ENCODE data around the gene SLC17A7.
"Not testable (repeated sequence)": the region's sequence is repeated elsewhere in the genome, so short reads cannot be mapped to it uniquely, and the experiment has no call there.

The SLC17A7 gene

DNA sequence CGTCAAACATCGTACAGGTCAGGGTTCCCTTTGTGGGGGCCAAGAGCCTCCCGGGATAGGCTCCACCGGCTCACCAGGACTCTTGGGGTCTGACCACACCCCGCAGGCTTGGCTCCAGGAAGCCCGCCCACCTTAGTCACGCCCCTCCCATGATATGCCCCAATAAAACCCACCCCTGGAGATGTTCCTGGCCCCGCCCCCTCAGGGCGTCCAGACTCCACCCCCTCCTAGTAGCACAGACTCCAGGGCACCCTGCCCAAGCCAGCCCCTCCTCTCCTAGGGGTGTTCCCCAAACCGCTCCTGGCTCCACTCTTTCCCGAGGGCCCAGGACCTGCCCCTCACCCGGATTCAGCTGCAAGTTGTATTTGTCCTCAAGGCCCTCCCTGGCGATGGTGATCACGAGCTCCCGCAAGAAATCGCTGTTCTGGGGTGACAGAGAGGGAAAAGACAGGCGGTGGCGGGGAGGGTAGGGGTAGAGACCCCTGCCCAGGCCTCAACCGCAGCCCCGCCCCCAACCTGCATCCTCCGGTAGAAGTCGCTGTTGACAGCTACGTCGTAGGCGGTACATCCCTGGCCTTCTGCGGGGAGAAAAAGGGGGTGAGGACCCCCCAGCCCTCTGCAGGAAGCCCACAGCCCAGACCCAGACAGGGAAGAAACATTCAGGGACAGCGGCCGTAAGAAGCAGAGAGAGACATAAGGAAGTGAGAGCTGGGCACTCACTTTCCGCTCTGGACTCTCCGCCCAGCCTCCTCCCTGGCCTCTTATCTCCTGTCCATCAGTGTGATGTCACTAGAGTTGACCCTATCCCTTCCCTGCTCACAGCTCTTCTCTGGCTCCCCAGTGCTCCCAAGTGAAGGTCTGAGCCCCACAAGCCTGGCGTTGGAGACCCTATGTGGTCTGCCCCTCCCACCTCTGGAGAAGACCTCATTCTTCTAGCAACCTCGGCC is 6.4 kb upstream of the SLC17A7 start:
- CTCF ChIA-PET = interaction anchor here (1.9 kb wide), 1 partner anchor 23 kb away, joined by 5 read pairs; no protein-coding TSS in a partner anchor
- H3K36me3 Mint-ChIP-seq = peaks cover 54% of the 10 kb centered on the region
- peaks cover 13% of the 10 kb centered on the region for H3K27me3 Mint-ChIP-seq
- peak overlapping the region; percentile 49 for H3K27ac Mint-ChIP-seq
- no peaks in the 10 kb centered on the region for H3K9me3 Mint-ChIP-seq
- peaks cover 80% of the 10 kb centered on the region for H3K4me1 Mint-ChIP-seq
- no peak overlapping the region for H3K4me3 Mint-ChIP-seq
- no peak for DNase-seq

- CTCF ChIA-PET = interaction anchor here (1.0 to 2.6 kb wide), 4 partner anchors 24 to 124 kb away, joined by 3 to 14 read pairs (median 6); partner anchors contain the start of gene FLT3LG
- peaks cover 48% of the 10 kb centered on the region for H3K36me3 Mint-ChIP-seq
- H3K4me3 Mint-ChIP-seq = no peak overlapping the region
- no peak for DNase-seq
- H3K4me1 Mint-ChIP-seq = peaks cover 79% of the 10 kb centered on the region
- H3K9me3 Mint-ChIP-seq = no peaks in the 10 kb centered on the region
- H3K27me3 Mint-ChIP-seq = peaks cover 30% of the 10 kb centered on the region
- no peak overlapping the region for H3K27ac Mint-ChIP-seq
Measured at GRCh38 chr19:49445997-49446396, 4.7 kb upstream of the SLC17A7 start.

GRCh38 chr19:49444100-49444700 is 2.9 kb upstream of the SLC17A7 start:
- peaks cover 69% of the 10 kb centered on the region for H3K4me1 Mint-ChIP-seq
- peaks cover 48% of the 10 kb centered on the region for H3K27me3 Mint-ChIP-seq
- not testable (repeated sequence) for DNase-seq, H3K9me3 Mint-ChIP-seq
- H3K4me3 Mint-ChIP-seq = peak overlapping the region; percentile 81
- peaks cover 33% of the 10 kb centered on the region for H3K36me3 Mint-ChIP-seq
- CTCF ChIA-PET = interaction anchor here (1.1 to 2.6 kb wide), 3 partner anchors 26 to 53 kb away, joined by 4 to 14 read pairs (median 7); no protein-coding TSS in a partner anchor
- H3K27ac Mint-ChIP-seq = peak overlapping the region; percentile 81

- H3K27ac Mint-ChIP-seq = peak overlapping the region; percentile 81
- peak overlapping the region; percentile 81 for H3K4me3 Mint-ChIP-seq
- H3K36me3 Mint-ChIP-seq = peaks cover 27% of the 10 kb centered on the region
- H3K9me3 Mint-ChIP-seq = no peaks in the 10 kb centered on the region
- H3K4me1 Mint-ChIP-seq = peaks cover 64% of the 10 kb centered on the region
- CTCF ChIA-PET = interaction anchor here (0.6 to 2.6 kb wide), 8 partner anchors 8 to 80 kb away, joined by 3 to 14 read pairs (median 4); partner anchors contain the start of genes DKKL1, GFY and PIH1D1
- DNase-seq = peak; percentile 95
- H3K27me3 Mint-ChIP-seq = peaks cover 55% of the 10 kb centered on the region
Measured at GRCh38 chr19:49443366-49444099, 2.2 kb upstream of the SLC17A7 start.

DNA sequence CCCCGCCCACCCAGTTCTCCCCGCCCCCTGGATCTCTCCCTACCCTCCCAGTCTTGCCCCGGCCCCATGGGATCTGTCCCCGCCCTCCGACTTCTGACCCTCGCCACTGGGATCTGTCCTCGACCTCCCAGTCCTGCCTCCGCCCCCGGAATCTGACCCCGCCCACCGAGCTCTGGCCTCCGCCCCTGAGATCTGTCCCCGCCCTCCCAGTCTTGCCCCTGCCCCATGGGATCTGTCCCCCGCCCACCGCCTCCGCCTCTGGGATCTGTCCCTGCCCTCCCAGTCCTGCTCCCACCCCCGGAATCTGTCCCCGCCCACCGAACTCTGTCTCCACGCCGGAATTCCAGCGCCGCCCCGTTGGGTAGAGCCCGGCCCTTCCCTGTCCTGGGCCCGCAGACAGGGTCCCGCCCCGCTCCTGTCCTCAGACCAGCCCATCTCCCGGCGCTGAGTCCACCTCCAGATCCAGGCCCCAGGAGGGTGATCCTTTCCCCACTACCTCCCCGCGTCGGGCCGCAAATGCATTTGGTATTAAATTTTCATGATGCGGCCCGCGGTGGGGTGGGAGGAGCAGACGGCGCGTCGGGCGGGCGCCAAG is 1.5 kb upstream of the SLC17A7 start:
- H3K27ac Mint-ChIP-seq = peak overlapping the region; percentile 81
- CTCF ChIA-PET = interaction anchor here (0.6 to 2.0 kb wide), 7 partner anchors 9 to 80 kb away, joined by 3 to 13 read pairs (median 4); partner anchors contain the start of genes DKKL1, GFY and PIH1D1
- peak; percentile 86 for DNase-seq
- peaks cover 22% of the 10 kb centered on the region for H3K36me3 Mint-ChIP-seq
- peak overlapping the region; percentile 81 for H3K4me3 Mint-ChIP-seq
- H3K4me1 Mint-ChIP-seq = peaks cover 59% of the 10 kb centered on the region
- no peaks in the 10 kb centered on the region for H3K9me3 Mint-ChIP-seq
- H3K27me3 Mint-ChIP-seq = peaks cover 62% of the 10 kb centered on the region

- H3K9me3 Mint-ChIP-seq = no peaks in the 10 kb centered on the region
- H3K4me3 Mint-ChIP-seq = peak overlapping the region; percentile 81
- H3K27ac Mint-ChIP-seq = no peak overlapping the region
- peaks cover 67% of the 10 kb centered on the region for H3K27me3 Mint-ChIP-seq
- peaks cover 17% of the 10 kb centered on the region for H3K36me3 Mint-ChIP-seq
- H3K4me1 Mint-ChIP-seq = peaks cover 54% of the 10 kb centered on the region
- peak; percentile 52 for DNase-seq
- CTCF ChIA-PET = interaction anchor here (1.0 to 2.0 kb wide), 5 partner anchors 10 to 79 kb away, joined by 3 to 13 read pairs (median 4); partner anchors contain the start of genes DKKL1 and PIH1D1
Measured at GRCh38 chr19:49442354-49442753, 1.0 kb upstream of the SLC17A7 start.

DNA sequence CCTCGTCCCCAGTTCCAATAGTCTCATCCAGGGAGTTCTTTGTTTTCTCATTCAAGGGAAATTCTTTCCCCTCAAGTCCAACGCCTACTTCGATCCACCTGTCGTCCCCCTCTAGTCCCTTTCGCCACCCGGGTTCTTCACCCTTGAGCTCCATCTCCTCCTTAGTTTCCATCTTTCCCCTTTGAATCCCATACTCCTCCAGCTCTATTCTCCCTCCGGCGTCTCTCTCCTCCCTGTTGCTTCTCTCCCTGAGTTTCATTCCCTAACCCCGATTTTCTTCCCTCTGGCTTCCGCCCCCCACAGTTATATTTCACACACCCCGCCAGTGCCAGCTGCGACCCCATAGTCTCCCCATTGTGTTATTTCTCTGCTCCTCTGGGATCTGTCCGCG is 628 bp upstream of the SLC17A7 start:
- Mint-ChIP-seq H3K9me3 (no peaks in the 10 kb centered on the region), H3K27ac (no peak overlapping the region), H3K4me1 (peaks cover 51% of the 10 kb centered on the region), H3K36me3 (peaks cover 14% of the 10 kb centered on the region), H3K4me3 (peak overlapping the region; percentile 81), H3K27me3 (peaks cover 71% of the 10 kb centered on the region)
- CTCF ChIA-PET = interaction anchor here (1.6 to 2.0 kb wide), 4 partner anchors 10 to 50 kb away, joined by 4 to 13 read pairs (median 5); partner anchors contain the start of gene PIH1D1
- no peak for DNase-seq

GRCh38 chr19:49440439-49441209 is 703 bp downstream of the SLC17A7 start:
- Mint-ChIP-seq H3K9me3 (no peaks in the 10 kb centered on the region), H3K4me1 (peaks cover 50% of the 10 kb centered on the region), H3K27ac (no peak overlapping the region), H3K36me3 (peaks cover 4% of the 10 kb centered on the region), H3K27me3 (peaks cover 84% of the 10 kb centered on the region), H3K4me3 (peak overlapping the region; percentile 42)
- CTCF ChIA-PET = interaction anchor here (0.5 to 2.0 kb wide), 2 partner anchors 20 to 49 kb away, joined by 3 to 13 read pairs; no protein-coding TSS in a partner anchor
- DNase-seq = no peak

DNA sequence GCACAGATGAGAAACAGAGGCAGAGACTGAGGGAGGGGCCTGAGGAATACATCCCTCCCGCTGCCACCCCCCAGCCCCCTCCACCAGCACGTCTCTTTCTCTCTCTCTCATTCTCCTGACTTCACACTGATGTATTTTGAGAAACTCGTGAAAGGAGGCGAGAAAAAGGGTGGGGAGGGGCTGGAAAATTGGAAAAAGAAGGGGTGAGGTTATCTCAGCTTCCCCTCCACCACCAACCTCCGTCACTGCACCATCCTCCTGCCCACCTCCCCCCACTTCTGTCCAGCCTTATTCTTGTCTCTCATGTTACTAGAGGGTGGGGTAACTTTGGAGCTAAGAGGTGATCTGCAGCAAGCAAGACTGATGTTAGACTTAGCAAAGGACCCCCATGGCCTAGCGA is 1.5 kb downstream of the SLC17A7 start:
- Mint-ChIP-seq H3K27ac (no peak overlapping the region), H3K4me1 (peaks cover 47% of the 10 kb centered on the region), H3K9me3 (no peaks in the 10 kb centered on the region), H3K4me3 (no peak overlapping the region), H3K27me3 (peaks cover 92% of the 10 kb centered on the region), H3K36me3 (peaks cover 1% of the 10 kb centered on the region)
- CTCF ChIA-PET = interaction anchor here (0.5 to 2.1 kb wide), 2 partner anchors 48 to 175 kb away, joined by 5 to 6 read pairs; no protein-coding TSS in a partner anchor
- no peak for DNase-seq

DNA sequence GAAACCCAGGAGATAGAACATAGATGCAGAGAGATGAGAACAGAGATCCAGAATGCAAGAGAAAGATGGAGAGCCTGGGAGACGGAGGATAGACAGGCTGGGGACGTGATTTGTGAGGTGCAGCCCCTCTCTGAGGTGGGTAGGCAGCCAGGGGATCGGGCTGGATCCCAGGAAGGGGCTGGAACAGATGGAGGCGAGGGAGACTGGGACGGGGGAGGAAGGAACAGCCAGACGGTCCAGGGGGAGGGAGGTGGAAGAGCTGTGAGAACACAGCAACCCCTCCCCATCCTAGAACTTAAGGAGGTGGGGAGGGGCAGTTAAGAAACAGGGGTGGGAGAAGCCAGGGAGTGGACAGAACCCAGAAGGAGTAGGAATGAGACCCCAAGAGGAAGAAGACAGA is 3.1 kb downstream of the SLC17A7 start:
- no peak for DNase-seq
- no peak overlapping the region for H3K27ac Mint-ChIP-seq
- CTCF ChIA-PET = interaction anchor here (0.6 to 2.1 kb wide), 2 partner anchors 34 to 47 kb away, joined by 3 to 6 read pairs; no protein-coding TSS in a partner anchor
- H3K9me3 Mint-ChIP-seq = no peaks in the 10 kb centered on the region
- H3K4me3 Mint-ChIP-seq = no peak overlapping the region
- H3K4me1 Mint-ChIP-seq = peaks cover 38% of the 10 kb centered on the region
- peaks cover 100% of the 10 kb centered on the region for H3K27me3 Mint-ChIP-seq
- no peaks in the 10 kb centered on the region for H3K36me3 Mint-ChIP-seq

DNA sequence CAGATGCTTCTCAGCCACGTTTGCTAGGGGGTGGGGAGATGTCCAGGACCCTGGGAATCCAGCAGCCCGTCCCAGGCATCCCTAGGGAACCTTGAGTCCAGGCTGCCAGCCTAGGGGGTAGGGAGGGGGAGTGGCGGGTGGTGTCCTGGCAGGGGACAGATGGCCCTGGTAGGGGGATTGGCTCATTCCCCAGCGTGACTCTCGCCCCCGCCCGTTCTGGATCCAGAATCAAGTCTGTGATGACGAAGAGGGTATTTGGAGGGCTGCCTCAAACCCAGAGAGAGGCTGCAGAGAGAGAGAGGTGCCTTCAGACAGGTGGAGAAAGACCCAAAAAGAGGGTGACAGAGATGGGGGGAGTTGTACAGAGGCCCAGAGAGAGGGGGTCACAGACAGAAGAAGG is 4.1 kb downstream of the SLC17A7 start:
- Mint-ChIP-seq H3K4me1 (peaks cover 35% of the 10 kb centered on the region), H3K9me3 (no peaks in the 10 kb centered on the region), H3K27me3 (peaks cover 100% of the 10 kb centered on the region), H3K4me3 (no peak overlapping the region), H3K27ac (no peak overlapping the region), H3K36me3 (peaks cover under 1% of the 10 kb centered on the region)
- CTCF ChIA-PET = no interaction called here
- no peak for DNase-seq

GRCh38 chr19:49436381-49437017 is 4.8 kb downstream of the SLC17A7 start:
- CTCF ChIA-PET = interaction anchor here (0.9 to 1.1 kb wide), 3 partner anchors 34 to 238 kb away, joined by 3 read pairs; no protein-coding TSS in a partner anchor
- H3K4me3 Mint-ChIP-seq = no peak overlapping the region
- peaks cover 100% of the 10 kb centered on the region for H3K27me3 Mint-ChIP-seq
- H3K36me3 Mint-ChIP-seq = peaks cover 2% of the 10 kb centered on the region
- no peak overlapping the region for H3K27ac Mint-ChIP-seq
- no peaks in the 10 kb centered on the region for H3K9me3 Mint-ChIP-seq
- peak; percentile 75 for DNase-seq
- H3K4me1 Mint-ChIP-seq = peaks cover 32% of the 10 kb centered on the region
